Subcutaneous abdominal adipose tissue (tissue), 5 donors: ENCODE data around the gene C10orf62.
A peak's percentile ranks its signal among the peaks of the same experiment; 100 is the strongest.

Experiments
- H3K27ac ChIP-seq: one replicate; pipeline ENCODE4 v1.7.0; 2013; ENCODE audit warnings: low read depth, mild to moderate bottlenecking, inconsistent platforms, low read length, moderate library complexity
- H3K27me3 ChIP-seq, 5 donors: one replicate each; pipeline ENCODE4 v1.7.0; 2013; ENCODE audit warnings: low read length in 5 of 5, inconsistent platforms in 1 of 5; ENCODE audit not compliant: control insufficient read depth in 5 of 5, insufficient read depth in 4 of 5
- H3K36me3 ChIP-seq, 5 donors: one replicate each; pipeline ENCODE4 v1.7.0; 2013; ENCODE audit warnings: low read length in 5 of 5; ENCODE audit not compliant: control insufficient read depth in 5 of 5, insufficient read depth in 5 of 5
- H3K4me1 ChIP-seq, 5 donors: one replicate each; pipeline ENCODE4 v1.7.0; 2013; ENCODE audit warnings: low read length in 5 of 5, mild to moderate bottlenecking in 3 of 5, moderate library complexity in 1 of 5; ENCODE audit not compliant: control insufficient read depth in 5 of 5, insufficient read depth in 5 of 5
- H3K4me3 ChIP-seq, 5 donors: one replicate each; pipeline ENCODE4 v1.7.0; 2013; ENCODE audit warnings: low read length in 5 of 5, low read depth in 1 of 5
- H3K9ac ChIP-seq, 5 donors: one replicate each; pipeline ENCODE4 v1.7.0; 2013; ENCODE audit warnings: low read length in 5 of 5, mild to moderate bottlenecking in 4 of 5, moderate library complexity in 3 of 5
- H3K9me3 ChIP-seq, 5 donors: one replicate each; pipeline ENCODE4 v1.7.0; 2013; ENCODE audit warnings: low read length in 5 of 5; ENCODE audit not compliant: control insufficient read depth in 5 of 5
- donor health status: healthy.
- donor health status: healthy.
- donor health status: healthy.
- donor health status: healthy.
- donor health status: healthy.

Gene C10orf62

GRCh38 chr10:97640174-97640867 is 50.8 kb downstream of the C10orf62 start, which contains the start of gene PI4K2A:
Gene PI4K2A, plus strand, starts transcription at chr10:97640671. Its CDS starts 72 bp downstream, at chr10:97640743.
- H3K36me3 ChIP-seq, result peaks cover 9 to 14% (median 10%) of the 10 kb centered on the region in 5 donors
- H3K27me3 ChIP-seq, result no peaks in the 10 kb centered on the region
- peak within 1 kb of the TSS; percentile 68 to 92 (median 86) for H3K9ac ChIP-seq
- H3K9me3 ChIP-seq, result no peaks in the 10 kb centered on the region
- H3K4me1 ChIP-seq, result peaks cover 2 to 17% (median 12%) of the 10 kb centered on the region in 5 donors
- H3K27ac ChIP-seq, result peak within 1 kb of the TSS; percentile 84
- H3K4me3 ChIP-seq, result peak within 1 kb of the TSS; percentile 76 to 88 (median 84)
